Measurements from ENCODE around the gene UGT1A3.

UGT1A3 gene

GRCh38 chr2:233772583-233772982 is 43.7 kb downstream of the UGT1A3 start:
- TF ChIP-seq CTCF (IDR thresholded peaks at IDR 0.05; ENCODE audit: insufficient read depth, low read length, missing control alignments), result no peak
- no peak overlapping the region for H3K4me3 ChIP-seq (ENCODE audit: low read depth, low read length)
- CTCF ChIA-PET, result no interaction called here
- POLR2A ChIA-PET, result no interaction called here
- DNase-seq (ENCODE audit: low read depth, low spot score), result no peak

- CTCF ChIA-PET, result no interaction called here
- no peak for TF ChIP-seq CTCF (IDR thresholded peaks at IDR 0.05; ENCODE audit: insufficient read depth, low read length, missing control alignments)
- H3K4me3 ChIP-seq (ENCODE audit: low read depth, low read length), result no peak overlapping the region
- POLR2A ChIA-PET, result no interaction called here
- no peak for DNase-seq (ENCODE audit: low read depth, low spot score)
Measured at GRCh38 chr2:233773854-233774253, 45.0 kb downstream of the UGT1A3 start.

GRCh38 chr2:233775414-233775813 is 46.6 kb downstream of the UGT1A3 start:
- ChIA-PET CTCF (no interaction called here), POLR2A (no interaction called here)
- no peak for DNase-seq (ENCODE audit: low read depth, low spot score)
- no peak overlapping the region for H3K4me3 ChIP-seq (ENCODE audit: low read depth, low read length)
- no peak for TF ChIP-seq CTCF (IDR thresholded peaks at IDR 0.05; ENCODE audit: insufficient read depth, low read length, missing control alignments)

- ChIA-PET CTCF (no interaction called here), POLR2A (no interaction called here)
- no peak within 1 kb of the TSS for H3K4me3 ChIP-seq (ENCODE audit: low read depth, low read length)
- TF ChIP-seq CTCF (IDR thresholded peaks at IDR 0.05; ENCODE audit: insufficient read depth, low read length, missing control alignments), result no peak
- DNase-seq (ENCODE audit: low read depth, low spot score), result no peak
Measured at GRCh38 chr2:233778030-233778429, 49.2 kb downstream of the UGT1A3 start, which contains the start of gene MROH2A. Gene MROH2A, plus strand, starts transcription at chr2:233778330. Its CDS starts 1,029 bp downstream, at chr2:233779359.

- POLR2A ChIA-PET, result no interaction called here
- TF ChIP-seq CTCF (IDR thresholded peaks at IDR 0.05; ENCODE audit: insufficient read depth, low read length, missing control alignments), result no peak
- no peak overlapping the region for H3K4me3 ChIP-seq (ENCODE audit: low read depth, low read length)
- CTCF ChIA-PET, result no interaction called here
- no peak for DNase-seq (ENCODE audit: low read depth, low spot score)
Measured at GRCh38 chr2:233779722-233780121, 50.9 kb downstream of the UGT1A3 start.

GRCh38 chr2:233780771-233781170 is 51.9 kb downstream of the UGT1A3 start:
- no peak overlapping the region for H3K4me3 ChIP-seq (ENCODE audit: low read depth, low read length)
- ChIA-PET CTCF (no interaction called here), POLR2A (no interaction called here)
- TF ChIP-seq CTCF (IDR thresholded peaks at IDR 0.05; ENCODE audit: insufficient read depth, low read length, missing control alignments), result no peak
- DNase-seq (ENCODE audit: low read depth, low spot score), result no peak
